GM12864 (cell line): ENCODE measurements around the gene AGAP5.
"Not testable (repeated sequence)": the region's sequence is repeated elsewhere in the genome, so short reads cannot be mapped to it uniquely, and the experiment has no call there.

ENCODE experiments used
- DNase-seq: peaks from one replicate; pipeline ENCODE4 v3.0.0-alpha.2; 2011; ENCODE audit warnings: low read depth
- H3K4me3 ChIP-seq: 2 replicates; pipeline ENCODE4 v1.5.1; 2011; ENCODE audit warnings: mild to moderate bottlenecking, low read depth, low read length, control low read depth
- TF ChIP-seq, protein P1 (sequence below): IDR thresholded peaks from 2 replicates; pipeline ENCODE4 v1.5.1; 2011; ENCODE audit warnings: low read depth, mild to moderate bottlenecking, moderate library complexity, low read length, control low read depth, inconsistent platforms; ENCODE audit errors: missing control alignments

Gene AGAP5

DNA sequence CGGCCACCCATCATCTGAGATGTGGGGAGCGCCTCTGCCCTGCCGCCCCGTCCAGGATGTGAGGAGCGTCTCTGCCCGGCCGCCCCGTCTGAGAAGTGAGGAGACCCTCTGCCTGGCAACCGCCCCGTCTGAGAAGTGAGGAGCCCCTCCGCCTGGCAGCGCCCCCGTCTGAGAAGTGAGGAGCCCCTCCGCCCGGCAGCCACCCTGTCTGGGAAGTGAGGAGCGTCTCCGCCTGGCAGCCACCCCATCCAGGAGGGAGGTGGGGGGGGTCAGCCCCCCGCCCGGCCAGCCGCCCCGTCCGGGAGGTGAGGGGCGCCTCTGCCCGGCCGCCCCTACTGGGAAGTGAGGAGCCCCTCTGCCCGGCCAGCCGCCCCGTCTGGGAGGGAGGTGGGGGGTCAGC lies 8.3 kb downstream of the AGAP5 start:
- not testable (repeated sequence) for DNase-seq, H3K4me3 ChIP-seq

DNA sequence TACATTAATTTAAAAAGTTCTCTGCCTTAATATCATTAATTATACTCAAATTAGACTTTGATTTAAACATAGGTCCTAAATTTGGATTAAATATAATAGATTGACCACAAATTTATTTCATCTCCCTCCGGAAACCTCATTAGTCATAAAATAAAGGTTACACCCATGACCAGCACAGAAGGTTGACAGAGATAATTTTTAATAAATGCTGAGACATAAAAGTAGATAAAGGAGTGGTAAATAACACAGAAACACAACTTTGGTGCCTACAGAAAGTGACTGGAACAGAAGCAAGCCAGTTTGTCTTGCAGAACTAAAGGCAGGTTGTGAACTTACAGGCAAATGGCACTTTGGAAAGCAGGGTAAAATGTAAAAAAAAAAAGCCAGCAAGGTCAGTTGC lies 10.3 kb downstream of the AGAP5 start:
- not testable (repeated sequence) for H3K4me3 ChIP-seq, DNase-seq

DNA sequence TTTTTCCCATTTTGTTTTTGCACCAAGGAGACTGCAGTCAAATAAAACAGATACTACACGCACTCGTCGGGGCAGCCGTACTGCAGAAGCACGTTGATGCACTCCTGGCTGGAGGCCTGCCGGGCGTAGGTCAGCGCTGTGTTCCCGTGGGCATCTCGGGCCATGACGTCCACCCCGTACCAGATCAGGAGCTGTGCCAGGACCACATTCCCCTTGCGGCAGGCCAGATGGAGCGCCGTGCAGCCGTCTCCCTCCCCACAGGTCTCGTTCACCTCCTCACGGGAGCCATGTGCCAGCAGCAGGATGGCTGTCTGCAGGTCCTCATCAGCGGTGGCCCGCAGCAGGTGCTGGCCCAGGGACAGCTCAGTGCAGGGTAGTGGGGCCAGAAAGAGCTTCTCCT lies 23.4 kb downstream of the AGAP5 start:
- DNase-seq: not testable (repeated sequence)

DNA sequence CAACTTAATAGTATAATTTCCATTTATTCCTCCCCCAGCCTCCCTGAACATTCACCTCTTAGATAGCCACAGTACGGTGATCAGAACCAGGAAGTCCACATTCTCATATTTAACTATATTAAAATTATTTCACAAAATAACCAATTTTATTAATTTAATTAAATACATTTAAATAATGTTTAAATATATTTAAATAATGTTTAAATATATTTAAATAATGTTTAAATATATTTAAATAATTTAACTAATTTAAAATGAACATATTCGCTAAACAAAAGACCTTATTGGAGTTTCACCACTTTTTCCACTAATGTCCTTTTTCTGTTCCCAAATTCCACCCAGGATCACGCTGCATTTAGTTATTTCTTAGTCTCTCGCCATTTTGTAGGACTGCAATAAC lies 29.5 kb downstream of the AGAP5 start:
- H3K4me3 ChIP-seq, DNase-seq: not testable (repeated sequence)

More for the DNA sequence above, 23.4 kb downstream of the AGAP5 start:
- H3K4me3 ChIP-seq: not testable (repeated sequence)

DNA sequence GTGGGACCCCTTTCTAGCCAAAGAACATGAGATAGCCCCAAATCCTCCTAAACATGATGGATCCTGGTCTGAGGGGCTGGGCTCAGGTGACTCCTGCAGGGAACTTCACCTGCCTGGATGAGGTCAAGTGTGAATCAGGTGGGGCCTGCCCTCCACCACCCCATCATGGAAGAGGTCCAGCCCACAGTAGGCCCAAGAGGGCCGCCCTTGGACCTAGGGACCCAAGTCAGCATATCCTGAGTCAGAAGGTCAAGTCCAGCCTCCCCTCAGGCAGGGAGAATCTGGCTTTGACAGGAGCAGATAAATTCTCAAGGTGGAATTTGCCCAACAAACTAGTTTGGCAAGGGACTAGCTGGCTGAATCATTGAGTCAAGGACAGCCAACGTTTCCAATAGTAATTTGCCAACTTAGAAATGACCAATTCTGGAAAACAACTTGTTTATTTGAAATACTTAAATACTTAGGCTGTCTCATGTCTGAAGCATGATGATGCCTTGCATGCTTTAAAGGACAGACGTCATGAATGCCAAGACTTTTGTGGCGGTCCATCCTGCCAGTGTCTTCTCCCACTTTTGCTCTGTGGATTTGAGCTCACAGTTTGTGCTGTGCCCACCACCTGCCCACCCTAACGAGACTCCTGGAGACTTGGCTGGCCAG lies 31.6 kb downstream of the AGAP5 start:
- not testable (repeated sequence) for H3K4me3 ChIP-seq, DNase-seq

DNA sequence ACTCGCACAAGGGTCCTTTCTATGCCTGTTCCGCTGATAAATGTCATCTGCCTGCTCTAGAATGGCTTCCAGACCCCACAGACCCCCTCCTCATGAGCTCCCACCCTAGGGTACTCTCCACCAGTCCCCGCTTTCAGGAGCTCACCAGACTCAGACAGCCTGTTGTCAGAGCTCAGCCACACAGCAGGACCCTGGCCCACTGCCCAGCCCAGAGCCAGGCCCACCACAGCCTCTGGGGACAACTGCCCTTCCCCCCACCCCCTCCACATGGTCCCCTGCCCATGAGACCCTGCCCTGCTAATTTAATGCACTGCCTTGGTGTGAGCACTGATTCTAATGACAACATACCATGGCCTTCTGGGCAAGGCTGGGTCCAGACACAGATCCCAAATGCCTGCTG lies 32.3 kb downstream of the AGAP5 start:
- DNase-seq, H3K4me3 ChIP-seq: not testable (repeated sequence)

DNA sequence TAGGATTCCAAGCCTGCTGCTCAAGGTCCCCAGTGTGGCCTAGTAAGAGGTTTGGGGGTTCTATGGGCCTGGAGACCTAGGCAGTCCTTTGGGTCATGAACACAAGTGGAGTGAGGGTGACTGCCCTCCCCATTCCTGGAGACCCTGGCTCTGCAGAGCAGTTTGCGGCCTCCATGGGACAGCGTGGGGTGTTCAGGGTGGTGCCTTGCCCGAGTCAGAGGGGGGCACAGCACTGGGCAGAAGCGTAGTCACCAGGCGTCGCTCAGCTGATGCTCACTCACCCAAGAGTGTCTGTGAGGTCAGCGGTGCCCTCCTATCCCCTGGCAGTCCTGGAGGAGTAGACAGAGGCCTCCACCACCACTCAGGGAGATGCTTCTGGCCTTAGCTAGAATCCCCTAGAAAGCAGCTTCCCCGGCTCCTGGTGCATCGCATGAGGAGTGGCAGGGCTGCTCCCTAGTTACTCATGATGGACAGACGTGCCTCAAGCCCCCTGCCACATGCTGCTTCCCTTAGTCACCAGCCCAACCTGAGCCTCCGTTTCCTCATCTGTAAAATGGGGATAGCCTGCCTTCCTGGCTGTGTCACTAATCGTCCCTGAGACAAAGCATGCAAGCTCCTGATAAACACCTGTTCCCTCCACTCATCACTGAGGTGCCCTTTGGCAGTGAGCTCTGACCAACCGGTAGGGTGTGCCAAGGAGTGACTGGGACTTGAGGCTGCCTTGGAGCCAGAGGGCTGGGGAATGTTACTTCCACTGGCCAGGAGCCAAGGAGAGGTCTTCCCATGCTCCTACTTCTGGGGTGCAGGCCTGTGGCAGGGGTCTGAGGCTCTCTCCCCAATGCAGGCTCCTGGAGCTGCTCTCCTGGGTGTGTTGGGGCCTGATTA lies 33.5 kb downstream of the AGAP5 start:
- DNase-seq, H3K4me3 ChIP-seq: not testable (repeated sequence)

DNA sequence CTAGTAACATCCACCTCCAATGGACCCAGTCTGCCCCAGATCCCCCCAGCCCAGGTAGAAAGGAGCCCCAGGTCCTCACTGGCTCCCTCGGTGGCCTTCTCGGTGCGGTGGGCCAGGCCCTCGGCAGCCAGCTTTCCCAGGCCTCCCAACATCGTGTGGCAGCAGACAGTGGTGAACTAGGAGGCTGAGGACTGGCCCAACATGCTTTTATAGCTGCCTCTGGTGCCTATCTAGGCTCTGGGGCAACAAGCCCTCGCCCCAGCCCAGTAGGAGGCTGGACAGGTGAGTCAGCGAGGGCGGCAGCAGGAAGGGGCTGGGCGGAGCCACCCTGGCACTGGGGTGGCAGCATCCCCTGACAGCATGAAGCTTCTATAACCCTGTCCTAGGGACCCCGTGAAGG lies 34.3 kb downstream of the AGAP5 start:
- DNase-seq, H3K4me3 ChIP-seq: not testable (repeated sequence)

DNA sequence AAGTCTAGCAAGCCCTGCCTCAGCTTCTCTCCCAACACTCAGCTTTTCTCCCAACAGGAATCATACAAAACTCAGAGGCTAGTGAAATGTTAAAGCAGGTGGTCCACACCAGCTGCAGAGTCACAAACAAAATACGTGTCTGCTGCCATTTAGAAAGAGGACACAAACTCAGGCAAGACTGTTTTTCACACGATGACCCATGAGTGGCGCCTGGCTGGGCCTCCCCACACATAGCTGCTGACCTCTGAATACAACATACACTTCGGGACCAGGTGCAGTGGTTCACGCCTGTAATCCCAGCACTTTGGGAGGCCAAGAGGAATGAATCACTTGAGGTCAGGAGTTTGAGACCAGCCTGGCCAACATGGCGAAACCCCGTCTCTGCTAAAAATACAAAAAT lies 35.2 kb downstream of the AGAP5 start:
- DNase-seq, H3K4me3 ChIP-seq: not testable (repeated sequence)

DNA sequence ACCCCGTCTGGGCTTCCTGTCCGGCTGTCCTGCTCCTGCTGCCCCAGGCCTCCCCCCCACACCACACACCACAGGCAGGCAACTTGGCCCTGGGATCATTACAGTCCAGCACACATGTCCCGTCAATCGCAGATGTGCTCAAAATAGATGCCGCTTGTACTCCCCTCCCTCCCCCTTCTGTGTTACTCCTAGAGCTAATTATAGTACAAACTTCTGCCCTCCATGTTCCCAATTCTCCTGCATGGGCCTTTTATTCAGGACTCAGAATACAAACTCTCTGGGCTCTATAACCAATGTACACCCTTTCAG lies 42.0 kb downstream of the AGAP5 start, which contains the start of gene SYNPO2L:
TSS of gene SYNPO2L (minus strand) at position 40 of the 309 bp plus-strand sequence. CDS start 107 bp downstream, outside the sequence.
- TF ChIP-seq, protein P1, sequence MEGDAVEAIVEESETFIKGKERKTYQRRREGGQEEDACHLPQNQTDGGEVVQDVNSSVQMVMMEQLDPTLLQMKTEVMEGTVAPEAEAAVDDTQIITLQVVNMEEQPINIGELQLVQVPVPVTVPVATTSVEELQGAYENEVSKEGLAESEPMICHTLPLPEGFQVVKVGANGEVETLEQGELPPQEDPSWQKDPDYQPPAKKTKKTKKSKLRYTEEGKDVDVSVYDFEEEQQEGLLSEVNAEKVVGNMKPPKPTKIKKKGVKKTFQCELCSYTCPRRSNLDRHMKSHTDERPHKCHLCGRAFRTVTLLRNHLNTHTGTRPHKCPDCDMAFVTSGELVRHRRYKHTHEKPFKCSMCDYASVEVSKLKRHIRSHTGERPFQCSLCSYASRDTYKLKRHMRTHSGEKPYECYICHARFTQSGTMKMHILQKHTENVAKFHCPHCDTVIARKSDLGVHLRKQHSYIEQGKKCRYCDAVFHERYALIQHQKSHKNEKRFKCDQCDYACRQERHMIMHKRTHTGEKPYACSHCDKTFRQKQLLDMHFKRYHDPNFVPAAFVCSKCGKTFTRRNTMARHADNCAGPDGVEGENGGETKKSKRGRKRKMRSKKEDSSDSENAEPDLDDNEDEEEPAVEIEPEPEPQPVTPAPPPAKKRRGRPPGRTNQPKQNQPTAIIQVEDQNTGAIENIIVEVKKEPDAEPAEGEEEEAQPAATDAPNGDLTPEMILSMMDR: no peak
- no peak within 1 kb of the TSS for H3K4me3 ChIP-seq
- DNase-seq: no peak

DNA sequence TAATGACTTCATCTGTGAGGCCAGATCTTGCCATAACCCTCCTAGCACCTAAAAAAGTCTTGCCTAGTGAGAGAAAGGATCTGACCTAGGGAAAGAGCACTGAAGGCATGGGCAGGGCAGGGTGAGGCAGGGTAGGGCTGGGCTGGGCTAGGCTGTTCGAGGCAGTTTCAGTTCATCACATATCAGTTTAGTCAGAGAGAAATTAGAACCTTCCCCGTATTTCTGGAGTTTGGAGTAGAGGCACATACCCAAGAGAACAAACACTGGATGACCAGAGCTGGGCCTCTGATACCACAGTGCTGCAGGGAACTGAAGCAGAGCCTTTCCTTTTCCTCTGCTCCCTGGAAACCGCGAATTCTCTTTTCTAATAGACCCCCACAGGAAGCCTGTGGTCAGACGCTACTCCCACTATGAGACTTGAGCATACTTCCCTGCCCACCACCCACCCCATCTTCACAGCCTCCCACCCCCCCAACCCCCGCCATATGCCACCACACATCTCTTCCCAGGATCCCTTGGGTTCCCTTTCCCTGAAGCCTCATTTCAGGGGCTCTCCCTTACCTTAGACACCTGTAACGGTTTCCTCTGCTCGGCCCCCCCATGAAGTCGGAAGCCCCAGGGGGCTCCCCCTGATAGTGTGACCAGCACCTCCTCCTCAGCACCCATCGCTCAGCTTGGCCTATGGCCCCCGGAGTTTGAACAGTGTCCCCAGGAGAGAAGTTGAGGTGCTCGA lies 42.5 kb downstream of the AGAP5 start:
- TF ChIP-seq, protein P1: no peak
- no peak overlapping the region for H3K4me3 ChIP-seq
- no peak for DNase-seq

DNA sequence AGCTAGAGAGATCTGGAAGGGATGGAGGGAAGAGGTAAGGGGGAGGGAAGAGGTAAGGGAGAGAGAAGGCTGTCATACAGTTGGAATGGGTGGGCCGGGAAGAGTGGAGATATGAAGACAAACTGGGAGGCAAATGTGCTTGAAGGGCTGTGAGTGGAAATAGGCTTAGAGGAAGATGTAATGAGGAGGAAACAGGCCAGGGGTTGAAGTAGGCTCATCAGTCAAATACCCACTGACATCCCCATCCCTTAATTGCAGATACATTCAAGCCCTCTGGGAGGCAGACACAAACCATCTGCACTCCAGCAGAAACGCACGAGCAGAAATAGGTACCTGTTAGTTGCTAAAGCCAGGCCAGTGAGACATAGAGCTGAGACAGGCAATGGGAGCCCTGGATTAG lies 44.2 kb downstream of the AGAP5 start:
- no peak overlapping the region for H3K4me3 ChIP-seq
- TF ChIP-seq, protein P1: peak; percentile 29
- DNase-seq: no peak
